ENCODE results near the gene PLCXD1.
"Not testable (repeated sequence)": the region's sequence is repeated elsewhere in the genome, so short reads cannot be mapped to it uniquely, and the experiment has no call there.

Gene PLCXD1

GRCh38 chrX:344371-344901 is 63.3 kb downstream of the PLCXD1 start:
- DNase-seq (ENCODE audit: low read depth): no peak

GRCh38 chrX:345020-345925 is 64.1 kb downstream of the PLCXD1 start:
- Histone ChIP-seq H3K4me3 (ENCODE audit: low read length) (no peak overlapping the region), H3K27me3 (replicated peaks; ENCODE audit: control insufficient read depth, insufficient read depth, low read length) (no peaks in the 10 kb centered on the region), H3K4me1 (ENCODE audit: control insufficient read depth, insufficient read depth, low read length) (no peaks in the 10 kb centered on the region), H3K9me3 (ENCODE audit: control insufficient read depth, low read length) (no peaks in the 10 kb centered on the region), H3K9ac (ENCODE audit: low read length) (no peak overlapping the region), H3K36me3 (ENCODE audit: control insufficient read depth, insufficient read depth, low read length, severe bottlenecking) (peaks cover 4% of the 10 kb centered on the region)
- no peak for DNase-seq (ENCODE audit: low read depth)

More at GRCh38 chrX:344371-344901, 63.3 kb downstream of the PLCXD1 start:
- no peaks in the 10 kb centered on the region for H3K4me1 ChIP-seq (ENCODE audit: control insufficient read depth, insufficient read depth, low read length)
- no peak overlapping the region for H3K4me3 ChIP-seq (ENCODE audit: low read length)
- H3K9ac ChIP-seq (ENCODE audit: low read length): no peak overlapping the region
- no peaks in the 10 kb centered on the region for H3K9me3 ChIP-seq (ENCODE audit: control insufficient read depth, low read length)
- no peaks in the 10 kb centered on the region for H3K27me3 ChIP-seq (replicated peaks; ENCODE audit: control insufficient read depth, insufficient read depth, low read length)
- peaks cover 4% of the 10 kb centered on the region for H3K36me3 ChIP-seq (ENCODE audit: control insufficient read depth, insufficient read depth, low read length, severe bottlenecking)

- Histone ChIP-seq H3K9ac (ENCODE audit: low read length) (no peak overlapping the region), H3K36me3 (ENCODE audit: control insufficient read depth, insufficient read depth, low read length, severe bottlenecking) (peaks cover 4% of the 10 kb centered on the region), H3K4me1 (ENCODE audit: control insufficient read depth, insufficient read depth, low read length) (no peaks in the 10 kb centered on the region), H3K27me3 (replicated peaks; ENCODE audit: control insufficient read depth, insufficient read depth, low read length) (no peaks in the 10 kb centered on the region), H3K9me3 (ENCODE audit: control insufficient read depth, low read length) (no peaks in the 10 kb centered on the region), H3K4me3 (ENCODE audit: low read length) (no peak overlapping the region)
- DNase-seq (ENCODE audit: low read depth): no peak
Observed at GRCh38 chrX:346034-346813, 65.0 kb downstream of the PLCXD1 start.

- DNase-seq (ENCODE audit: low read depth): no peak
- peaks cover 4% of the 10 kb centered on the region for H3K36me3 ChIP-seq (ENCODE audit: control insufficient read depth, insufficient read depth, low read length, severe bottlenecking)
- no peaks in the 10 kb centered on the region for H3K27me3 ChIP-seq (replicated peaks; ENCODE audit: control insufficient read depth, insufficient read depth, low read length)
- no peak overlapping the region for H3K4me3 ChIP-seq (ENCODE audit: low read length)
- no peak overlapping the region for H3K9ac ChIP-seq (ENCODE audit: low read length)
- no peaks in the 10 kb centered on the region for H3K9me3 ChIP-seq (ENCODE audit: control insufficient read depth, low read length)
- H3K4me1 ChIP-seq (ENCODE audit: control insufficient read depth, insufficient read depth, low read length): no peaks in the 10 kb centered on the region
Observed at GRCh38 chrX:347351-348117, 66.4 kb downstream of the PLCXD1 start.

GRCh38 chrX:348461-349117 is 67.4 kb downstream of the PLCXD1 start:
- Histone ChIP-seq H3K4me3 (ENCODE audit: low read length) (no peak overlapping the region), H3K9ac (ENCODE audit: low read length) (no peak overlapping the region), H3K4me1 (ENCODE audit: control insufficient read depth, insufficient read depth, low read length) (no peaks in the 10 kb centered on the region), H3K36me3 (ENCODE audit: control insufficient read depth, insufficient read depth, low read length, severe bottlenecking) (peaks cover 4% of the 10 kb centered on the region), H3K9me3 (ENCODE audit: control insufficient read depth, low read length) (no peaks in the 10 kb centered on the region), H3K27me3 (replicated peaks; ENCODE audit: control insufficient read depth, insufficient read depth, low read length) (no peaks in the 10 kb centered on the region)
- no peak for DNase-seq (ENCODE audit: low read depth)

GRCh38 chrX:349196-349595 is 68.0 kb downstream of the PLCXD1 start:
- Histone ChIP-seq H3K36me3 (ENCODE audit: control insufficient read depth, insufficient read depth, low read length, severe bottlenecking) (peaks cover 4% of the 10 kb centered on the region), H3K27me3 (replicated peaks; ENCODE audit: control insufficient read depth, insufficient read depth, low read length) (no peaks in the 10 kb centered on the region), H3K4me1 (ENCODE audit: control insufficient read depth, insufficient read depth, low read length) (no peaks in the 10 kb centered on the region), H3K4me3 (ENCODE audit: low read length) (no peak overlapping the region), H3K9ac (ENCODE audit: low read length) (no peak overlapping the region), H3K9me3 (ENCODE audit: control insufficient read depth, low read length) (no peaks in the 10 kb centered on the region)
- no peak for DNase-seq (ENCODE audit: low read depth)

GRCh38 chrX:349702-350101 is 68.5 kb downstream of the PLCXD1 start:
- Histone ChIP-seq H3K4me1 (ENCODE audit: control insufficient read depth, insufficient read depth, low read length) (no peaks in the 10 kb centered on the region), H3K9me3 (ENCODE audit: control insufficient read depth, low read length) (no peaks in the 10 kb centered on the region), H3K36me3 (ENCODE audit: control insufficient read depth, insufficient read depth, low read length, severe bottlenecking) (peaks cover 4% of the 10 kb centered on the region), H3K9ac (ENCODE audit: low read length) (no peak overlapping the region), H3K4me3 (ENCODE audit: low read length) (no peak overlapping the region), H3K27me3 (replicated peaks; ENCODE audit: control insufficient read depth, insufficient read depth, low read length) (no peaks in the 10 kb centered on the region)
- no peak for DNase-seq (ENCODE audit: low read depth)

GRCh38 chrX:350148-350533 is 69.0 kb downstream of the PLCXD1 start:
- no peak overlapping the region for H3K9ac ChIP-seq (ENCODE audit: low read length)
- no peak for DNase-seq (ENCODE audit: low read depth)
- H3K27me3 ChIP-seq (replicated peaks; ENCODE audit: control insufficient read depth, insufficient read depth, low read length): no peaks in the 10 kb centered on the region
- peaks cover under 1% of the 10 kb centered on the region for H3K36me3 ChIP-seq (ENCODE audit: control insufficient read depth, insufficient read depth, low read length, severe bottlenecking)
- no peaks in the 10 kb centered on the region for H3K9me3 ChIP-seq (ENCODE audit: control insufficient read depth, low read length)
- no peaks in the 10 kb centered on the region for H3K4me1 ChIP-seq (ENCODE audit: control insufficient read depth, insufficient read depth, low read length)
- no peak overlapping the region for H3K4me3 ChIP-seq (ENCODE audit: low read length)

GRCh38 chrX:350534-351323 is 69.5 kb downstream of the PLCXD1 start:
- Histone ChIP-seq H3K27me3 (replicated peaks; ENCODE audit: control insufficient read depth, insufficient read depth, low read length) (no peaks in the 10 kb centered on the region), H3K4me1 (ENCODE audit: control insufficient read depth, insufficient read depth, low read length) (no peaks in the 10 kb centered on the region), H3K9me3 (ENCODE audit: control insufficient read depth, low read length) (no peaks in the 10 kb centered on the region), H3K9ac (ENCODE audit: low read length) (no peak overlapping the region), H3K4me3 (ENCODE audit: low read length) (no peak overlapping the region), H3K36me3 (ENCODE audit: control insufficient read depth, insufficient read depth, low read length, severe bottlenecking) (no peaks in the 10 kb centered on the region)
- no peak for DNase-seq (ENCODE audit: low read depth)

- H3K36me3 ChIP-seq (ENCODE audit: control insufficient read depth, insufficient read depth, low read length, severe bottlenecking); DNase-seq (ENCODE audit: low read depth); H3K4me3 ChIP-seq (ENCODE audit: low read length); H3K9ac ChIP-seq (ENCODE audit: low read length); H3K4me1 ChIP-seq (ENCODE audit: control insufficient read depth, insufficient read depth, low read length); H3K27me3 ChIP-seq (replicated peaks; ENCODE audit: control insufficient read depth, insufficient read depth, low read length); H3K9me3 ChIP-seq (ENCODE audit: control insufficient read depth, low read length): not testable (repeated sequence)
Observed at GRCh38 chrX:351324-351641, 70.1 kb downstream of the PLCXD1 start.
